ENCODE data around the gene LRRFIP2. TPM values are rescaled to one million over a fixed set of nuclear protein-coding genes. Genes with fewer than 3 reads are reported as not detected.

LRRFIP2 gene
- total and polyA plus RNA-seq, 2 of the 4 experiments (the other 2 are of a cell fraction), result 20.6 to 31.0 TPM

- Histone ChIP-seq H2AK9ac (replicated peaks; ENCODE audit: low read depth, low read length, poor library complexity) (no peak overlapping the region), H2BK5ac (ENCODE audit: low read depth, low read length, poor library complexity, severe bottlenecking) (no peak overlapping the region), H3K4me1 (ENCODE audit: control insufficient read depth, insufficient read depth, low read length) (no peaks in the 10 kb centered on the region), H3K27ac (ENCODE audit: insufficient read depth, low read length) (no peak overlapping the region), H2AK5ac (ENCODE audit: low read depth, low read length) (no peak overlapping the region), H3K9me3 (ENCODE audit: control insufficient read depth, insufficient read depth, low read length) (no peaks in the 10 kb centered on the region), H2BK120ac (ENCODE audit: low read depth, low read length) (no peak overlapping the region), H4K91ac (ENCODE audit: insufficient read depth, low read depth, low read length) (no peak overlapping the region), H4K8ac (ENCODE audit: low read depth in 2 of 2, low read length in 2 of 2) (no peak overlapping the region), H3K9me1 (ENCODE audit: insufficient read depth, low read length) (no peaks in the 10 kb centered on the region), H3K4ac (ENCODE audit: low read depth, low read length) (no peak overlapping the region), H3K27me3 (ENCODE audit: control insufficient read depth, insufficient read depth, low read length) (no peaks in the 10 kb centered on the region), H3K4me3 (ENCODE audit: insufficient read depth, low read depth, low read length) (no peak overlapping the region), H2AFZ (replicated peaks; ENCODE audit: low read length, poor library complexity) (no peak overlapping the region), H3K79me1 (ENCODE audit: low read depth in 1 of 2, low read length in 2 of 2) (no peaks in the 10 kb centered on the region), H3K23ac (ENCODE audit: low read depth, low read length) (no peak overlapping the region), H3K9ac (ENCODE audit: low read depth, low read length) (no peak overlapping the region), H3K14ac (replicated peaks; ENCODE audit: low read depth, low read length) (no peak overlapping the region), H3K36me3 (ENCODE audit: control insufficient read depth, insufficient read depth, low read length) (no peaks in the 10 kb centered on the region), H2BK20ac (ENCODE audit: low read depth, low read length) (no peak overlapping the region), H2BK15ac (ENCODE audit: low read depth, low read length) (no peak overlapping the region), H3K18ac (ENCODE audit: low read depth, low read length) (no peak overlapping the region), H3K56ac (ENCODE audit: extremely low read depth, insufficient read depth, low read length) (no peak overlapping the region), H4K20me1 (ENCODE audit: insufficient read depth, low read length) (no peaks in the 10 kb centered on the region), H3K4me2 (ENCODE audit: low read depth, low read length) (no peak overlapping the region), H4K5ac (ENCODE audit: low read depth, low read length) (no peak overlapping the region)
- TF ChIP-seq RCOR1 (IDR thresholded peaks at IDR 0.05; ENCODE audit: insufficient replicate concordance, low read length) (no peak), FOS (IDR thresholded peaks at IDR 0.05; ENCODE audit: low read depth, low read length) (no peak), CHD1 (IDR thresholded peaks at IDR 0.05; ENCODE audit: low read depth, low read length) (no peak), USF2 (IDR thresholded peaks at IDR 0.05; ENCODE audit: low read depth, low read length) (no peak), BHLHE40 (IDR thresholded peaks at IDR 0.05; ENCODE audit: low read depth, low read length) (no peak), ELK1 (IDR thresholded peaks at IDR 0.05; ENCODE audit: borderline replicate concordance, low read depth, low read length) (no peak), MXI1 (IDR thresholded peaks at IDR 0.05; ENCODE audit: borderline replicate concordance, low read depth, low read length) (no peak), RFX5 (IDR thresholded peaks at IDR 0.05; ENCODE audit: low read depth, low read length) (no peak), RAD21 (IDR thresholded peaks at IDR 0.05; ENCODE audit: low read length) (no peak), MAFK (IDR thresholded peaks at IDR 0.05; ENCODE audit: low read depth, low read length) (no peak), CEBPB (IDR thresholded peaks at IDR 0.05; ENCODE audit: low read depth, low read length) (no peak)
- ChIA-PET POLR2A (ENCODE audit: unreplicated experiment) (no interaction called here), CTCF (no interaction called here)
- intact Hi-C loops (cut with micrococcal nuclease), result no loop called here
- DNase-seq, result no peak
- no TSS peak for BruUV-seq (replicated peaks)
- dilution Hi-C loops (cut with HindIII; ENCODE audit: low sequenced_read_pairs, unreplicated experiment), result no loop called here
- WGBS, 2 experiments (ENCODE audit: extremely low coverage in 2 of 2, insufficient read length in 1 of 2), result no CpG with 5 or more reads among the region's 1 CpG
- ATAC-seq (ENCODE audit: low read depth), result no peak
- in situ Hi-C loops (cut with MboI; ENCODE audit: low sequenced_read_pairs), result no loop called here
Measured at GRCh38 chr3:37190667-37191066, 16.3 kb upstream of the LRRFIP2 start.

Data from IMR-90 (cell line).